Islet of Langerhans (tissue), 1 donor: ENCODE data around the gene RHOG.
"Not testable (repeated sequence)": the region's sequence is repeated elsewhere in the genome, so short reads cannot be mapped to it uniquely, and the experiment has no call there.

Source experiments
- FAIRE-seq: peaks from one replicate; lab custom pipeline; 2011; peaks lifted over from hg19 to GRCh38; lab: Jason Lieb, UNC

Gene RHOG

DNA sequence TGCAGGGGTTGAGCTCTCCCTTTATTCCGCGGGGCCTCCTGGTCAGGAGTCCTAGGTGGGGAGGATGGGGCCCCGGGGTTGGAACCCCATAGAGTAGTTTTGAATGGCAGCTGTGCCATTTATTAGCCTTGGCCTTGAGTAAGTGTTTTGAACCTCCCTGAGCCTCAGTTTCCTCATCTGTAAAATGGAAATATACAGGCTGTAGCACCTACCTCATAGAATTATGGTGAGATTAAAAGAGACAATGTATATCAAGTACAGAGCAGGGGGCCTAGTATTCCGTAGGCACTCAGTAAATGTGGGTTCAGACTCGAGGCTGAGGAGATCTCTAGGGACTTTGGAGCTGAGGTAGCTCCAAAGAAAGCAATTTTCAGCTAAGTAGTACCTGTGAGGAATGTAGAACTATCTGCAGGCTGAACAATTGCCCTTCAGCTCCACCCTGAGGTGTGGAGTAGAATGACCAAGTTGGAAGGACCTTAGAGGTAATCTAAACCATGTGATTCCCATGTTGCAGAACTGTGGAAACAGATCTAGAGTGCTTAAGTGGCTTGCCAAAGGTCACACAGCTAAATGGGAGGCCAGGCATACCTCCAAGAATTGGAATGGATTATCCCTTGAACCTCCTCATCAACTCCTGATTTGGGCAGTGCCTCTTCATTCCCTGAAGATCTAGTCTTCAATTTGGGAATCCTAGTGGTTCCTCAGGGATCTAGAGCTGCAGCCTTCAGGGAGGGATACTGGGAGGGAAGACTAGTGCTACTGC is 31.7 kb downstream of the RHOG start:
- FAIRE-seq, result peak; percentile 55

DNA sequence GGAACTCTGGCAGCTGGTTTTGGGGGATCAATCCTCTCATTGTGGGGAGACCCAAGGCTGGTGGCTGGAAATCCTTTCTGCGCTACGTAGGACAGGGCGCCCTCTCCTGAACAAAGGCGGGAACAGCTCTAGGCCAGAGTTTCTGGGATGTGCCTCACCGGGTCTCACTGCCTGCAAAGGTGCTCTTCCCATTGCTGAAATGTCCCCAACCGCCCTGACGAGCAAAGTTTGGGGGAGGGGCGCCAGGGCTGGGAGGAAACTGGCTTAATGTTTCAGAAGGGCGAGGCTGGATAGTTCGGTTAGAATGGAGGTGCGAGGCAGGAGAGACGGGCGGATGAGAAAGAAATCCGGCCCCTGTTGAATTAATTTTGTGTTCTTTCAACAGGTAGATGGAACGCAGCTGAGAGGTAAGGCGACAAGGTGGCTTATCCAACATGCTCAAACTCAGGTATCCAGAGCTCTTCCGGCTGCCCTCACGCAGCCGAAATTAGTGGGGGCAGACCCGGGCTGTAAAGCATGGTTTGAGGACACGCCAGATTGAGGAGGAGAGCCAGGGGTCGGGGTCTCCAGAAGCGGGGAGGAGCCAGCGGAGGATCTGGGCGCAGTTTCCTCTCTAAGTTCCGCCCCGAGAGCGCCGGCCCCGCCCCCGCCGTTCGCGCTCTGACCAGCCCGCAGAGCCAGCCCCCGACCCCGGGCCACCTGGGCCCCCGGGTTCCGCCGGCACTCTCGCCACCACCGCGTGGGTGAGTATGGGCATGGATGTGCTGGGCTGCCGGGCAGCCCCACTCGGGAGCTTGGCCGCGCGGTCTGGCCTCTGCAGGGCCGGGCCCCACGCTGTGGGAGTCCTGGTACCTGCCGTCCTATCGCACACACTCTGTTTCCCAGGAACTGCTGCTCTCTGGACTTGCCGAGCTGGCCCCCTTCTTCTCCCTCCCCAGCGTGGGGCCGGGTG is 32.6 kb downstream of the RHOG start, which contains the start of gene PGAP2:
TSS of gene PGAP2 (plus strand) at position 652 of the 952 bp plus-strand sequence. CDS start 2,700 bp downstream, outside the sequence.
- FAIRE-seq, result no peak

DNA sequence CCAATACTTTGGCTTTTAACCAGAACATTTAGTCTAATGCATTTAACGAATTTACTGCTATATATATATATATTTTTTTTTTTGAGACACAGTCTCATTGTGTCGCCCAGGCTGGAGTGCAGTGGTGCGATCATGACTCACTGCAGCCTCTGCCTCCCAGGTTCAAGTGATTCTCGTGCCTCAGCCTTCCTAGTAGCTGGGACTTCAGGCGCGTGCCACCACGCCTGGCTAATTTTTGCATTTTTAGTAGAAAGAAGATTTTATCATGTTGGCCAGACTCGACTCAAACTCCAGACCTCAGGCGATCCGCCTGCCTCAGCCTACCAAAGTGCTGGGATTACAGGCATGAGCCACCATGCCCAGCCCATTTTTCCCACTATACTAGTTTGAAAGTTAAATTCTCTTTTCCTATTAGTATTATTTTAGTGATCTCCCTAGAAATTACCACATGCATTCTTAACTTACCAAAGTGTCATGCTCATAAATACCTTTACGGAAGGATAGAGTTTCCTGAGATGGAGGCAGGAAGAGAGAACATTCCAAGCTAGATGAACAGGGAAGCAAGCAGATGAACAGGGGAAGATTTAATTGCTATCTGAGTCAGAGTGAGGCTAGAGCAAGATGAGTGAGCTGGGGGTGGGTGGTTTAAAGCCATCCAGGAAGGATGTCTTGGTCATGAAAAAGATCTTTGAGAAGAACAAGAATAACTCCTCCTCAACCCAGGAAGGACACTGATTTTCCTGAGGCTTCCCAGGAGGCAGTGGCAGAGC is 36.8 kb downstream of the RHOG start:
- no peak for FAIRE-seq

DNA sequence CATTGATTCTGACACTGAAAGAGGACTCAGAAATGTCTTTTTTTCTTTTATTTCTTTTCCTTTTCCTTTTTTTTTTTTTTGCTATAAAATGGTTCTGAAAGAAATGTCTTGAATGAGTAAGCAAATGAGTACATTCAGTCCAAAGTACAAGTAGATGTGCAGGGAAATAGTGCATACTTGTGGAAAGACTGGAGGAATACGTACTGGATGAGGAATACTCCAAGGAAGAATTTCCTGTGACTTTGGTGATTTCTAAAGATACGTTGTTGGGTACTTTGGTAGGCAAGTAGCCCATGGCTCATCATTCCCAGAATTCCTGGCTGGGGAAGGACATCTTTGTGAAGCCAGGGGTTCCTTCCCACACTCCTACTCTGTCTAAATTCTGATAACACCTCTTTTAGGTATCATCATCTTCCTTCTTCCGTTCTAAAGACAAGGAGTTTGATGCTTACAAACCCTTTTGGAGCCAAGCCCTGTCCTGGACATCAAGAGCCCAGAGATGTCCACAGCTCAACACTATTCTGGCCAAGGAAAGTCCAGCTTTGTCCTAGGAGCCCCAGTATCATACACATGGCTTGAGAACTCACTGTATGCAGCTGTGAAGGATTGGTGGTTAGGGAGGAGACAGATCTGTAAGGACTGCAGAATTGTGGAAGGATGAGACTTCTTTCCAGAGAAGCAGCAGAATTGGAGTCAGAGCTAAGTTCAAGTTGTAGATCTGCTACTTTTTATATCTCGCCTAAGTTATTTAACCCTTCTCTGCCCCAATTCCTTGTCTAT is 38.6 kb downstream of the RHOG start:
- FAIRE-seq, result no peak

DNA sequence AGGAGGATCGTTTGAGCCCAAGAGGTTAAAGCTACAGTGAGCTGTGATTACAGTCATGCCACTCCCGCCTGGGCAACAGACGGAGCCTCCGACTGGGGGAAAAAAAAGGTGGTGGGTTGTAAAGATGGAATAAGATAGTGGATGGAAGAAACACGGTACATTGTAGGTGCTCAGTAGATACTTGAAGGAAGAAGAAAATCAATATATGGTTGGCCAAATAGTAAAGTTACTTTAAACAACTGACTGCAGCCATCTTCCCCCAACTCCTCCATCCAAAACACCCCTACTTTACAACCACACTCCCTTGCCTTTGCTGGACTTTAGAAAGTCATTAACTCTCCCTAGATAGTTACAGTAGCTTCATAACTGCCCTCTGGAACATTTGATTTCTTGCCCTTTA is 40.9 kb downstream of the RHOG start:
- FAIRE-seq, result no peak

DNA sequence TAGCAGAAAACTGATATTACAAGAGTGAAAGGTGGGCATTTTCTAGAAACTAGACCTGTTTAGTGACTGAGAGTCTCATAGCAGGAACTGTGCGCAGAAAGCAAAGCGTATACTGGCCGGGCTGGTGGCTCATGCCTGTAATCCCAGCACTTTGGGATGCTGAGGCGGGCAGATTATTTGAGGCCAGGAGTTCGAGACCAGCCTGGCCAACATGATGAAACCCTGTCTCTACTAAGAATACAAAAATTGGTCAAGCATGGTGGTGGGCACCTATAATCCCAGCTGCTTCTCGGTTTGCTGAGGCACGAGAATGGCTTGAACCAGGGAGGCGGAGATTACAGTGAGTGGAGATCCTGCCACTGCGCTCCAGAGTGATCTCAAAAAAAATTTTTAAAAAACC is 41.6 kb downstream of the RHOG start:
- FAIRE-seq, result no peak

DNA sequence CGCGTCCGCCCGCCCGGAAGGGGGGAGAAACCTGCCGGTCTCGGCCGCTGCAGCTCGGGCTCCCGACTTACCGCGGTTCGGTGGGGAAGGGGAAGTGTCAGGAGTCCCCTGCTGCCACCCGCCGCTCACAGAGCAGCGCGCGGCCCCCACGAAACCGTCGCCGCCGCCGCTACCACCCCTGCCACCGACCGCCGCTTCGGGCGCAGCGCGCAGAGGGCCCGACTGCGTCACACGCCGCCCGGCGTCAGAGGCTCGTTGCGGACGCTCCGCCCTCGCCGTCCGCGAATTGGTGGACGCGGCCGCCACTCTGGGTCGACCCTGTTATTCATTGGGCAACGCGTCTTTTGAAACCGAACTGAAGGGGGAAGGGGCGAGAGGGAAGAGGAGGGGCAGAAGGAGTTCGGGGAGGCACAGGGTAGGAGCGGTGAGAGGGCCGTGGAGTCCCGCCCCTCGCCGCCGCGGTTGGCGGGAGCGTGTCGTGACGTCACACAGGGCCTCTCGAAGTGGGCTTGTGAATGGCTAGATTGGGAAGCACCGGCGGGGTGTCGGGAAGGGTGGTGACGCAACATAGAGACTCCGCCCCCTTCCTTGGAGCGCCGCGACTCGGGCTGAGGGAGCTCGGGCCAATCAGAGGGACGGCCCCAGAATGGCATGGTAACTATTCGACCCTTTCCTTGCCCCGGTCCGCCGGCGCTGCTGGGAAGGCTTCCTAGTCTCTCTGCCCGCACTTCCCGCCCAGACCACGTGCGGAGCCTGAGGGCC is 43.2 kb downstream of the RHOG start, which contains the start of gene NUP98:
TSS of gene NUP98 (minus strand) at position 226 of the 762 bp plus-strand sequence. CDS start 15,437 bp downstream, outside the sequence.
- FAIRE-seq, result peak; percentile 66

DNA sequence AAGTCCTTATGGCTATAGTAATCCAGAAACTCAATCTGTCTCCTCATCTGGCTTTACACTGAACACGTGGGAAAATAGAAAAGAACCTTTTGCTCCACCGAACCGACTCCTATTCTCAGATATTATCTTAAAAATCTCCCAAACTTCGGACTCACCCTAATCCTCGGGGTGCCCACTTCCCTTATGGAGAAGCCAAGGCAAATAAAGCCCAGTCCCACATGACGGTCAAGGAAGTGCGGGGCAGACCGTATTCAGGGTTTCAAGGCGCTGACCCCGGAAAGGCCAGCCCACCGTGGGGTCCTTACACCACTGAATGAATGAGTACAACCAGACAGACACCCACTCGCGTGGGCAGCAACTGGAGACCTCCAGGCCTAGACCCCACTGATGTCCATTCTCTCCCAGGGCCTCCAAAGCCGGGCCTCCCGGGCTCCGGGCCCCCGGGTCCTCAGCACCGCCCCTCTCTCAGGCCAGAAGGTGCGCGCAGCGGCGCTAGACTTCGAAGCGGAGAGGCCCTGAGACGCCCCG is 43.9 kb downstream of the RHOG start:
- FAIRE-seq, result no peak

DNA sequence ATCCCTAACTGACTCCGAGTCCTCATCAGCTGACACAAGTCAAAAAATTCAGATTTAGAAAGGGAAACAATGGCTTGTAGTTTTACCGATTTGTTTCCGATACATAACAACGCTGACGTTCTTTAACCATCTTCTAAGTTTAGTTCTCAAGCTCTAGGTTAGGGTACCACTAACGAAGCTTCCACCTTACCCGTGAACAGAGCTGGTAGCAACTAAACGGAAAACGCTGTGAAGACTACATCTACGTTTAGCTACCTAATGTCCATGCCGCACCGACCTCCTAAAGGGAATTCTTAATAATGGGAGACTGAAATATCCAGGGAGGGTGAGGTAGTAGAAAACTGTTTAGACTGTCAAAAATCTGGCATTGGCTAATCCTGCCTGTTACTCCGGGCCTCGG is 44.4 kb downstream of the RHOG start:
- FAIRE-seq, result no peak

DNA sequence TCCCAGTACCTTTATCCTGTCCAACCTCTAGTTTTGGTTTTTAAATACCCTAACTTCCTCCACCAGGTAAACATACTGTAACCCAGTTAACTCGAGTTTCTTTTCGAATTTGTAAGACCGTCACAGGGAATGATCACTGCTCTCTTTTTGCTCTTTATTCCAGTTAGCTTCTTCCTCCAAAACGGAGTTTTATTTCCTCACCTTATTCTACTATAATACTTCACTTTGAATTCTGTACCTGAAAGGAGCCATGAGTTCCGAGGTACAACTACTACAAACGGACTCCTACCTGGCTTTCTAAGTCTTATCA is 44.8 kb downstream of the RHOG start:
- no peak for FAIRE-seq

DNA sequence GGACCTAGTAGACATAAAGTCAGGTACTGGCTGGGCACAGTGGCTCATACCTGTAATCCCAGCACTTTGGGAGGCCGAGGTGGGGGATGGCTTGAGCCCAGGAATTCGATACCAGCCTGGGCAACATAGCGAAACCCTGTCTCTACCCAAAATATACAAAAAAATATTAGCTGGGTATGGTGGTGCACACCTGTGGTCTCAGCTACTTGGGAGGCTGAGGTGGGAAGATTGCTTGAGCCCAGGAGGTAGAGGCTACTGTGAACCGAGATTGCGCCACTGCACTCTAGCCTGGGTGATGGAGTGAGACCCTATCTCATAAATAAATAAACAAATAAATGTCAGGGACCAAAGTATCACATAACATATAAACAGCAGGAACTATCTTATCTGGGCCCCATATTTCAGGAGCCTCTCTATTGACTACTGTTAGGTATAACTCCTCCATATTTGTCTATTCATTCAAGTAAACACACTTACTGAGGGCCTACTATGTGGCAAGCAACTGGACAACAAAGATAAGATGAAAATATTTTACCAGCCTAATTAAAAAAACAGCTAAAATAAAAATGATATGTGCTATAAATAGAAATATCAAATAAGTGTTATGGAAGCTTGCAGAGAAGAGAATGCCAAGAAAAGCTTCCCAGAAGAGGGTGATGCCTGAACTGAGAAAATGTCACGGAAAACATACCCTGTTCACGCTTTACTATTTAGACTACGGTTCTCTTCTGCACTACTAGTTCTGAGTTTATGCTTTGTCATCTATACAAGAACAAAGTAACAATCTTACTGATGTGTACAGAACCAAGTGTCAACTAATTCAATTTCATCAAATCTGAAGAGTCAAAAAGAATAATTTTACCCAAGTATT is 45.4 kb downstream of the RHOG start:
- FAIRE-seq, result no peak

DNA sequence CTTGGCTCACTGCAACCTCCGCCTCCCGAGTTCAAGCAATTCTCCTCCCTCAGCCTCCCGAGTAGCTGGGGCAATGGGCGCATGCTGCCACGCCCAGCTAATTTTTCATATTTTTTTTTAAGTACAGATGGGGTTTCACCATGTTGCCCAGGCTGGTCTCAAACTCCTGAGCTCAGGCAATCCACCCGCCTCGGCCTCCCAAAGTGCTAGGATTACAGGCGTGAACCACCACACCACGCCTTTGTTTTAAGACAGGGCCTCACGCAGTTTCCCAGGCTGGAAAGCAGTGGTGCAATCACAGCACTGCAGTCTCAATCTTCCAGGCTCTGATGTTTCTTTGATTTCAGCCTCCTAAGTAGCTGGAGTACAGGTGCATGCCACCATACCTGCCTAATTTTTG is 46.4 kb downstream of the RHOG start:
- FAIRE-seq, result not testable (repeated sequence)

DNA sequence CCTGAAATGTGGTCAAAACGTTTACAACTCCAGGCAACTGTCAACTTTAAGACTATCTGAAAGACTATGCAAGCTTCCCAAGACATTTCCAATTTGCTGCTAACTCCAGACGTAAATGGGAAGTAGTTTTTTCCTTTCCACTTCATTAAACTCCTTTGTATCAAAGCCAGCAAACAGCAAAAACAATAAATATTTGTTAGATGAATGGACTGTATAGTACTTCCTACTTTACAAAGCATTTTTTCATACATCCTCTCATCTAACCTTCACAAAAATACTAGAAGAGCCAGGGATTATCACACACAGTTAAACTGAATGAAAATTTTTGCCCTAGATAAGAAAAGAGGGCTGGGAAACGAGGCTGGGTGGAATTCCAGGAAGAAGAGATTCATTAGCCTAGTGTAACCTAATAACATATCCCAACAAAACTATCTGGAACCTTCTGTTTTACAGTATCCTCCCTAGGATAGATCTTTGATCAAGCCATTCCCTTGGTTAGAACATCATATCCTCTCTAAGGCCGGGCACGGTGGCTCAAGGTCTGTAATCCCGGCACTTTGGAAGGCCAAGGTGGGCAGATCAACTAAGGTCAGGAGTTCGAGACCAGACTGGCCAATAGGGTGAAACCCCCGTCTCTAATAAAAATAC is 53.9 kb downstream of the RHOG start:
- no peak for FAIRE-seq

DNA sequence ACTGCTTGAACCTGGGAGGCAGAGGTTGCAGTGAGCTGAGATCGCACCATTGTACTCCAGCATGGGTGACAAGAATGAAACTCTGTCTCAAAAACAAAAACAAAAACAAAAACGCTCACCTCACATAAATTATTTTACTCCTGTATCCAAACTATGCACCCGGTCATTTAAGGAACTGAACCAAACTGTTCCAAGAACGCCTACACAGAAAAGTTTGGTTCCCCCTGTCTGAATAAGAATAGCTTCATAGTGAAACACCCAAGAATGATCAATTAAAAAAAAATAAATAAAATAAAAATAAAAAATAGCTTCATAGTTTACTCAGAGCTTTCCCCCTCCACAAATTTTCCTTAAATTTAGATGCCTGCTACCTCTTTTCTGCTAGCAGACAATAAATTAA is 57.1 kb downstream of the RHOG start:
- no peak for FAIRE-seq

DNA sequence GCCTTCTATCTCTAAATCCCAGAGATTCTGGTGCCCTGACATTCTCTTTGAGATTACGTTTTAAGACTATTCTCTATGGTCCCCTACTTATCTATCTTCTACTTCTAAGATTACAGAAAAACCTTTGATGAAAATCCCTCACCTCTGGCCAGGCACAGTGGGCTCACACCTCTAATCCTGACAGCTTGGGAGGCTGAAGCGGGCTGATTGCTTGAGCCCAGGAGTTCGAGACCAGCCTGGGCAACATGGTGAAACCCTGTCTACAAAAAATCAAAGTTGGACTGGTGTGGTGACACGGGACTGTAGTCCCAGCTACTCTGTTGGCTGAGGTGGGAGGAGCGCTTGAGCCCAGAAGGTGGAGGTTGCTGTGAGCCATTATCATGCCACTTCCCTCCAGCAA is 57.8 kb downstream of the RHOG start:
- no peak for FAIRE-seq

DNA sequence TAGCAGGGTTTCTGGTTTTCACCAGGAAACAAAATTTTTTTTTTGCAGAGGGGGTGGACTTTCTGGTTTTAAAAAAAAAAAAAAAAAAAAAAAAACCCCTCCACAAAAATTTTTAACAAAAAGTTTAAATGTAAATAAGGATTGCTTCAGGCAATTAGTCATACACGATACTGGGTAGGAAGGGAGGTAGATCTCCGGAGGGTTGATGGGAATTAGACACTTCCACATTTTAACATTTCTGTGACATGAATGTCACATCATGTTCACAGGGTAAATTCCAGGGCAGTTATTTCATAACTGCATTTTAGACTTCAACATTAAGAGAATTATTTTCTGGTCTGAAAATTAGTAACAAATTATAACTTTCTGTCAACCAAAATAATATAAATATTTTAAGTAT is 59.3 kb downstream of the RHOG start:
- FAIRE-seq, result peak; percentile 83
